ENCODE results near the gene CHRM5.

GRCh38 chr15:34111488-34111887, 143.2 kb downstream of the CHRM5 start:
- TF ChIP-seq, protein P1, sequence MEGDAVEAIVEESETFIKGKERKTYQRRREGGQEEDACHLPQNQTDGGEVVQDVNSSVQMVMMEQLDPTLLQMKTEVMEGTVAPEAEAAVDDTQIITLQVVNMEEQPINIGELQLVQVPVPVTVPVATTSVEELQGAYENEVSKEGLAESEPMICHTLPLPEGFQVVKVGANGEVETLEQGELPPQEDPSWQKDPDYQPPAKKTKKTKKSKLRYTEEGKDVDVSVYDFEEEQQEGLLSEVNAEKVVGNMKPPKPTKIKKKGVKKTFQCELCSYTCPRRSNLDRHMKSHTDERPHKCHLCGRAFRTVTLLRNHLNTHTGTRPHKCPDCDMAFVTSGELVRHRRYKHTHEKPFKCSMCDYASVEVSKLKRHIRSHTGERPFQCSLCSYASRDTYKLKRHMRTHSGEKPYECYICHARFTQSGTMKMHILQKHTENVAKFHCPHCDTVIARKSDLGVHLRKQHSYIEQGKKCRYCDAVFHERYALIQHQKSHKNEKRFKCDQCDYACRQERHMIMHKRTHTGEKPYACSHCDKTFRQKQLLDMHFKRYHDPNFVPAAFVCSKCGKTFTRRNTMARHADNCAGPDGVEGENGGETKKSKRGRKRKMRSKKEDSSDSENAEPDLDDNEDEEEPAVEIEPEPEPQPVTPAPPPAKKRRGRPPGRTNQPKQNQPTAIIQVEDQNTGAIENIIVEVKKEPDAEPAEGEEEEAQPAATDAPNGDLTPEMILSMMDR (IDR thresholded peaks at IDR 0.05 in 2 of 3, conservative IDR thresholded peaks at IDR 0.05 in 1 of 3; ENCODE audit: borderline replicate concordance in 1 of 3, insufficient read depth in 1 of 3, low read depth in 2 of 3, low read length in 2 of 3): no peak
- TF ChIP-seq JUND (IDR thresholded peaks at IDR 0.05) (no peak), EZH2 (IDR thresholded peaks at IDR 0.05) (no peak), POLR2AphosphoS5 (IDR thresholded peaks at IDR 0.05; ENCODE audit: low read depth, low read length) (no peak), YY1 (IDR thresholded peaks at IDR 0.05; ENCODE audit: extremely low read depth, insufficient replicate concordance, low read depth, low read length) (no peak), SIN3A (IDR thresholded peaks at IDR 0.05; ENCODE audit: low read depth) (no peak), MAX (IDR thresholded peaks at IDR 0.05) (no peak), POLR2A (IDR thresholded peaks at IDR 0.05; ENCODE audit: borderline replicate concordance, extremely low read depth, insufficient read depth, insufficient read length) (no peak)
- TF ChIP-seq, protein P2, sequence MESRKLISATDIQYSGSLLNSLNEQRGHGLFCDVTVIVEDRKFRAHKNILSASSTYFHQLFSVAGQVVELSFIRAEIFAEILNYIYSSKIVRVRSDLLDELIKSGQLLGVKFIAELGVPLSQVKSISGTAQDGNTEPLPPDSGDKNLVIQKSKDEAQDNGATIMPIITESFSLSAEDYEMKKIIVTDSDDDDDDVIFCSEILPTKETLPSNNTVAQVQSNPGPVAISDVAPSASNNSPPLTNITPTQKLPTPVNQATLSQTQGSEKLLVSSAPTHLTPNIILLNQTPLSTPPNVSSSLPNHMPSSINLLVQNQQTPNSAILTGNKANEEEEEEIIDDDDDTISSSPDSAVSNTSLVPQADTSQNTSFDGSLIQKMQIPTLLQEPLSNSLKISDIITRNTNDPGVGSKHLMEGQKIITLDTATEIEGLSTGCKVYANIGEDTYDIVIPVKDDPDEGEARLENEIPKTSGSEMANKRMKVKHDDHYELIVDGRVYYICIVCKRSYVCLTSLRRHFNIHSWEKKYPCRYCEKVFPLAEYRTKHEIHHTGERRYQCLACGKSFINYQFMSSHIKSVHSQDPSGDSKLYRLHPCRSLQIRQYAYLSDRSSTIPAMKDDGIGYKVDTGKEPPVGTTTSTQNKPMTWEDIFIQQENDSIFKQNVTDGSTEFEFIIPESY (IDR thresholded peaks at IDR 0.05; ENCODE audit: extremely low read depth, insufficient replicate concordance, low read length): no peak
